H1 (cell line): ENCODE measurements around the gene CENPP. TPM values are rescaled to one million over a fixed set of nuclear protein-coding genes. Genes with fewer than 3 reads are reported as not detected.
A peak's percentile ranks its signal among the peaks of the same experiment; 100 is the strongest.

Experiments
- CTCF ChIA-PET: fragments of 300-600 bp; sonication (Branson Sonifier 250); formaldehyde crosslinking; loops from one replicate; lab custom pipeline; 2021; ENCODE audit not compliant: partially characterized antibody; lab: Charles Lee
- POLR2A ChIA-PET: fragments of 300-600 bp; sonication (Branson Sonifier 250); formaldehyde crosslinking; loops from one replicate; lab custom pipeline; 2021; ENCODE audit warnings: inconsistent platforms; ENCODE audit not compliant: partially characterized antibody; lab: Charles Lee
- DNase-seq, 2 experiments: peaks; one replicate each; pipeline versions ENCODE4 v3.0.0 to v3.0.0-alpha.2; 2010 to 2022; ENCODE audit warnings: low spot score in 2 of 2, low read depth in 1 of 2, mixed read lengths in 1 of 2
- FAIRE-seq: peaks from 2 replicates; lab custom pipeline; 2011; peaks lifted over from hg19 to GRCh38; lab: Jason Lieb, UNC
- H2AFZ ChIP-seq: 2 replicates; pipeline ENCODE4 v1.8.1; 2012; ENCODE audit warnings: low read length, inconsistent platforms
- H2AK5ac ChIP-seq: 2 replicates; pipeline ENCODE4 v1.6.1; 2013; ENCODE audit warnings: low read depth, low read length
- H2BK120ac ChIP-seq: replicated peaks from 2 replicates; pipeline ENCODE3; 2013; ENCODE audit warnings: low read depth, low read length, inconsistent platforms
- H2BK12ac ChIP-seq: 2 replicates; pipeline ENCODE4 v1.6.1; 2013; ENCODE audit warnings: low read depth, low read length
- H2BK15ac ChIP-seq: 2 replicates; pipeline ENCODE4 v1.6.1; 2013; ENCODE audit warnings: low read length
- H2BK20ac ChIP-seq: 2 replicates; pipeline ENCODE4 v1.6.1; 2013; ENCODE audit warnings: low read length
- H2BK5ac ChIP-seq: 2 replicates; pipeline ENCODE4 v1.6.1; 2013; ENCODE audit warnings: low read depth, low read length
- H3K14ac ChIP-seq: 2 replicates; pipeline ENCODE4 v1.6.1; 2013; ENCODE audit warnings: inconsistent platforms; ENCODE audit not compliant: insufficient read length
- H3K18ac ChIP-seq: 2 replicates; pipeline ENCODE4 v1.6.1; 2013; ENCODE audit warnings: low read length; ENCODE audit errors: extremely low read depth
- H3K23ac ChIP-seq: 2 replicates; pipeline ENCODE4 v1.6.1; 2013; ENCODE audit warnings: inconsistent platforms; ENCODE audit not compliant: insufficient read length
- H3K23me2 ChIP-seq: 2 replicates; pipeline ENCODE4 v1.6.1; 2013; ENCODE audit warnings: low read depth, low read length
- H3K27ac ChIP-seq: 2 replicates; pipeline ENCODE4 v1.6.1; 2011; ENCODE audit warnings: low read depth, low read length, inconsistent platforms
- H3K27me3 ChIP-seq, 4 experiments: replicated peaks in 1 of 4; 1 replicate in 1 of 4; 2 replicates in 3 of 4; pipeline versions ENCODE4 v1.6.1 to v1.8.1; 2011 to 2013; ENCODE audit warnings: low read length in 3 of 4, mild to moderate bottlenecking in 3 of 4, inconsistent platforms in 2 of 4, mixed read lengths in 2 of 4, moderate library complexity in 1 of 4; ENCODE audit not compliant: control insufficient read depth in 3 of 4, insufficient read depth in 3 of 4; ENCODE audit errors: extremely low read depth in 1 of 4
- H3K36me3 ChIP-seq, 4 experiments: 2 replicates each; pipeline versions ENCODE4 v1.6.1 to v1.8.1; 2011 to 2013; ENCODE audit warnings: mild to moderate bottlenecking in 4 of 4, low read length in 3 of 4, moderate library complexity in 2 of 4, control low read depth in 1 of 4, inconsistent platforms in 1 of 4; ENCODE audit not compliant: insufficient read depth in 4 of 4, control insufficient read depth in 2 of 4
- H3K4ac ChIP-seq: replicated peaks from 2 replicates; pipeline ENCODE3; 2013; ENCODE audit warnings: low read length, low read depth, mixed read lengths, inconsistent platforms; ENCODE audit not compliant: insufficient read length
- H3K4me1 ChIP-seq, 4 experiments: replicated peaks in 1 of 4; 1 replicate in 1 of 4; 2 replicates in 3 of 4; pipeline versions ENCODE4 v1.6.1 to v1.8.1; 2011 to 2013; ENCODE audit warnings: low read length in 3 of 4, inconsistent platforms in 2 of 4, mixed read lengths in 1 of 4; ENCODE audit not compliant: insufficient read depth in 4 of 4, control insufficient read depth in 3 of 4
- H3K4me2 ChIP-seq, 2 experiments: 2 replicates each; pipeline versions ENCODE4 v1.6.1 to v1.8.1; 2011 to 2013; ENCODE audit warnings: low read depth in 2 of 2, low read length in 2 of 2, control low read depth in 1 of 2, inconsistent platforms in 1 of 2, mild to moderate bottlenecking in 1 of 2; ENCODE audit not compliant: insufficient read depth in 1 of 2
- H3K4me3 ChIP-seq, 4 experiments: fragments of 200-600, 300-600 bp in 1 of 4; sonication (generic), shearing (Covaris generic), sonication (Bioruptor Twin) in 1 of 4; 2 replicates each; pipeline versions ENCODE4 v1.5.1 to v1.8.1; 2011 to 2016; ENCODE audit warnings: low read length in 4 of 4, low read depth in 3 of 4, control low read depth in 2 of 4, inconsistent platforms in 2 of 4, mild to moderate bottlenecking in 2 of 4, mixed read lengths in 1 of 4, moderate library complexity in 1 of 4; ENCODE audit not compliant: insufficient read depth in 2 of 4; ENCODE audit errors: extremely low read depth in 1 of 4
- H3K56ac ChIP-seq: replicated peaks from 2 replicates; pipeline ENCODE3; 2013; ENCODE audit warnings: low read depth, mild to moderate bottlenecking, mixed read lengths, low read length, inconsistent platforms; ENCODE audit not compliant: insufficient read length
- H3K79me1 ChIP-seq: 2 replicates; pipeline ENCODE4 v1.6.1; 2013; ENCODE audit warnings: low read depth, low read length, control low read depth
- H3K79me2 ChIP-seq, 2 experiments: 2 replicates each; pipeline versions ENCODE4 v1.6.1 to v1.8.1; 2012 to 2013; ENCODE audit warnings: low read length in 2 of 2, mild to moderate bottlenecking in 2 of 2, inconsistent platforms in 1 of 2; ENCODE audit not compliant: insufficient read depth in 2 of 2, control insufficient read depth in 1 of 2
- H3K9ac ChIP-seq, 4 experiments: replicated peaks in 1 of 4; 1 replicate in 1 of 4; 2 replicates in 3 of 4; pipeline versions ENCODE4 v1.6.1 to v1.8.1; 2011 to 2013; ENCODE audit warnings: low read depth in 3 of 4, low read length in 3 of 4, control low read depth in 2 of 4, mild to moderate bottlenecking in 2 of 4, moderate library complexity in 2 of 4, inconsistent platforms in 1 of 4; ENCODE audit errors: extremely low read depth in 1 of 4
- H3K9me3 ChIP-seq, 2 experiments: 2 replicates each; pipeline versions ENCODE4 v1.6.1 to v1.8.1; 2012 to 2013; ENCODE audit warnings: mild to moderate bottlenecking in 2 of 2, moderate library complexity in 2 of 2, control low read depth in 1 of 2, inconsistent platforms in 1 of 2, low read depth in 1 of 2, low read length in 1 of 2, mixed read lengths in 1 of 2; ENCODE audit not compliant: insufficient read depth in 2 of 2
- H4K20me1 ChIP-seq, 2 experiments: replicated peaks in 1 of 2; 2 replicates each; pipeline versions ENCODE3 to v1.8.1; 2011 to 2013; ENCODE audit warnings: inconsistent platforms in 2 of 2, low read length in 2 of 2, mild to moderate bottlenecking in 1 of 2; ENCODE audit not compliant: insufficient read depth in 2 of 2, control insufficient read depth in 1 of 2
- H4K5ac ChIP-seq: 2 replicates; pipeline ENCODE4 v1.6.1; 2013; ENCODE audit warnings: low read length, low read depth, mixed read lengths, inconsistent platforms; ENCODE audit not compliant: insufficient read length
- H4K8ac ChIP-seq: 2 replicates; pipeline ENCODE4 v1.8.0; 2013; ENCODE audit warnings: mild to moderate bottlenecking, moderate library complexity, low read length, inconsistent platforms; ENCODE audit not compliant: insufficient read depth; ENCODE audit errors: extremely low read depth
- H4K91ac ChIP-seq: replicated peaks from 2 replicates; pipeline ENCODE3; 2013; ENCODE audit warnings: low read length, mixed read lengths, inconsistent platforms; ENCODE audit not compliant: insufficient read length
- ATF3 ChIP-seq: IDR thresholded peaks from 2 replicates; pipeline ENCODE4 v1.6.1; 2011; ENCODE audit warnings: low read depth, mild to moderate bottlenecking, low read length; ENCODE audit not compliant: insufficient read depth
- HDAC2 ChIP-seq, 2 experiments: fragments of 300-600 bp in 1 of 2; sonication (generic) in 1 of 2; IDR thresholded peaks; 2 replicates each; pipeline ENCODE4 v1.6.1; 2011 to 2012; ENCODE audit warnings: low read depth in 2 of 2, low read length in 2 of 2, mild to moderate bottlenecking in 2 of 2, moderate library complexity in 2 of 2, borderline replicate concordance in 1 of 2, inconsistent platforms in 1 of 2
- KDM4A ChIP-seq: IDR thresholded peaks from one replicate; pipeline ENCODE4 v1.7.1; 2012; ENCODE audit warnings: low read depth, mild to moderate bottlenecking, moderate library complexity, low read length, inconsistent platforms; ENCODE audit not compliant: severe bottlenecking
- PHF8 ChIP-seq: fragments of 200-600 bp; sonication (generic); conservative IDR thresholded peaks from 2 replicates; pipeline ENCODE4 v1.7.1; 2012; ENCODE audit warnings: low read depth, mild to moderate bottlenecking, inconsistent platforms, low read length, moderate library complexity
- SAP30 ChIP-seq: fragments of 300-600 bp; sonication (generic); IDR thresholded peaks from 2 replicates; pipeline ENCODE4 v1.7.1; 2012; ENCODE audit warnings: low read length, moderate library complexity, mild to moderate bottlenecking, inconsistent platforms; ENCODE audit not compliant: insufficient read depth, insufficient replicate concordance
- SIN3A ChIP-seq, 2 experiments: IDR thresholded peaks in 1 of 2; conservative IDR thresholded peaks in 1 of 2; 2 replicates each; pipeline ENCODE4 v1.6.1; 2011 to 2012; ENCODE audit warnings: low read length in 2 of 2, improper control_type of control experiment in 1 of 2, low read depth in 1 of 2, mild to moderate bottlenecking in 1 of 2
- WGBS, 2 experiments: shearing (Covaris generic) in 1 of 2; methylation state at CpG; one replicate each; pipeline versions ENCODE4 v1.1.6 to v1.1.7; 2013 to 2015; ENCODE audit warnings: low lambda C conversion rate in 2 of 2, mixed read lengths in 2 of 2, inconsistent platforms in 1 of 2, low coverage in 1 of 2, missing lambda C conversion rate in 1 of 2; ENCODE audit not compliant: insufficient replicate concordance in 2 of 2, insufficient coverage in 1 of 2, insufficient read length in 1 of 2; ENCODE audit errors: extremely low coverage in 1 of 2, missing lambda C conversion rate in 1 of 2; 5-methylcytosine and 5-hydroxymethylcytosine counted together
- polyA plus RNA-seq, 7 experiments: library from polyadenylated mRNA; depleted of rRNA in 3 of 7; stranded (reverse) in 5 of 7; unstranded in 2 of 7; fragments of >200 nt in 5 of 7; fragments of 200-250 nt in 2 of 7; gene quantifications; 1 replicate in 5 of 7; 2 replicates in 1 of 7; 4 replicates in 1 of 7; pipeline versions ENCODE4 v1.2.1 to v1.2.3, GENCODE V29; 2011 to 2013; ENCODE audit warnings: missing spikeins in 2 of 7, mixed read lengths in 2 of 7
- total RNA-seq: library from RNA; stranded (reverse); fragmentation: NEBNext Ultra II Directional; extraction: Animal tissue kit (Norgen Biotek cat#: 25700); gene quantifications from 2 replicates; pipeline ENCODE4 v1.2.1, GENCODE V29; 2021

CENPP gene
- total and polyA plus RNA-seq, 2 of the 8 experiments (the other 6 are each of a cell fraction or from before 2014, with no cell fraction given) = 2.7 to 10.8 TPM

DNA sequence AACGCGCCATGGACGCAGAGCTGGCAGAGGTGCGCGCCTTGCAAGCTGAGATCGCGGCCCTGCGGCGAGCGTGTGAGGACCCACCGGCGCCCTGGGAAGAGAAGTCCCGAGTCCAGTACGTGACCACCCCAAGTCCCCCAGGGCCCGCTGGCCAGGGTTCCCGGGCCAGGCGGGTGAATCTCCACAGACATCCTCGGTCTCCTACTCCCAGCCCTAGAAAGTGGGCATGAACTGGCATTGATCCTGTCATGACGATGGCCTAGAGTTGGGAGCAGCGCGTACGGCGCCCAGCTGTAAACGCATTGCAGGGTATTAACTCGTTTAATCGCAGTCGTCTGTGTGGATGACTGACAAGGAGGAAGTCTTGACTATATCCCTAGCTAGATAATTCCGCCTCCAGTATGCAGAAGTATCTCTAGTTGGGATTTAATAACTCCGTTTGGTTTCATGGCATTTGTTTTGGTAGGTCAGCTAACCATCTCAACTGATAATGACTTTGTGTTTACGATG lies 293 bp downstream of the CENPP start:
- H3K4me3 ChIP-seq = peak overlapping the region; percentile 70 to 97 (median 92)
- H3K79me2 ChIP-seq = peaks cover 0 to 14% of the 10 kb centered on the region in 2 experiments; a peak in 2 of 4 replicates
- H3K14ac ChIP-seq = no peak overlapping the region
- H3K4me2 ChIP-seq = peak overlapping the region; percentile 80 to 87
- H4K8ac ChIP-seq = peak overlapping the region; percentile 22; the same call in 1 of the 2 replicates
- H2BK120ac ChIP-seq = no peak overlapping the region
- 9% methylated on average over 30 of the region's 30 CpGs; no CpG with 5 or more reads in 1 of the 2 experiments for WGBS, 2 experiments
- no peak overlapping the region for H2BK20ac ChIP-seq
- peak overlapping the region; percentile 97; the same call in 1 of the 2 replicates for H3K27ac ChIP-seq
- H4K91ac ChIP-seq = no peak overlapping the region
- H2AK5ac ChIP-seq = no peak overlapping the region
- no peak for DNase-seq
- no peak overlapping the region for H3K56ac ChIP-seq
- H2BK12ac ChIP-seq = no peak overlapping the region; the same call in 1 of the 2 replicates
- ChIA-PET POLR2A (interaction anchor here (0.7 to 3.1 kb wide), 15 partner anchors 8 to 344 kb away, joined by 3 to 16 read pairs (median 4); partner anchors contain the start of gene IPPK), CTCF (interaction anchor here (0.6 to 2.4 kb wide), 8 partner anchors 9 to 336 kb away, joined by 3 to 9 read pairs (median 3); no protein-coding TSS in a partner anchor)
- TF ChIP-seq SIN3A (conservative IDR thresholded peaks at IDR 0.05 in 1 of 2, IDR thresholded peaks at IDR 0.05 in 1 of 2; ENCODE audit: low read depth in 1 of 2, low read length in 2 of 2) (peak; percentile 26 to 60; a peak in 1 of 4 replicates), PHF8 (peak; percentile 21; the same call in 1 of the 2 replicates), KDM4A (peak; percentile 48), HDAC2 (IDR thresholded peaks at IDR 0.05; ENCODE audit: borderline replicate concordance in 1 of 2, low read depth in 2 of 2, low read length in 2 of 2) (peak in 1 of 2 experiments; percentile 14; a peak in 2 of 4 replicates), ATF3 (no peak), SAP30 (no peak)
- peaks cover 4 to 21% (median 7%) of the 10 kb centered on the region in 4 experiments; a peak in 5 of 8 replicates for H3K36me3 ChIP-seq
- peak overlapping the region; percentile 99 for H2BK5ac ChIP-seq
- H2AFZ ChIP-seq = peak overlapping the region; percentile 100
- H3K79me1 ChIP-seq = peaks cover 2% of the 10 kb centered on the region
- no peak overlapping the region for H2BK15ac ChIP-seq
- peak overlapping the region; percentile 99; the same call in 1 of the 2 replicates for H3K18ac ChIP-seq
- no peak for FAIRE-seq
- peak overlapping the region; percentile 52 to 99 (median 84); a peak in 6 of 7 replicates for H3K9ac ChIP-seq
- no peak overlapping the region for H3K23ac ChIP-seq
- H4K5ac ChIP-seq = no peak overlapping the region
- H3K23me2 ChIP-seq = peaks cover 7% of the 10 kb centered on the region
- no peaks in the 10 kb centered on the region for H3K27me3 ChIP-seq
- no peak overlapping the region for H3K4ac ChIP-seq
- peaks cover 0 to 4% (median under 1%) of the 10 kb centered on the region in 4 experiments; a peak in 1 of 7 replicates for H3K4me1 ChIP-seq
- H3K9me3 ChIP-seq = no peaks in the 10 kb centered on the region
- peaks cover 1 to 2% of the 10 kb centered on the region in 2 experiments for H4K20me1 ChIP-seq
